HCT116 (cell line): ENCODE data around the gene COLEC11. TPM values are rescaled to one million over a fixed set of nuclear protein-coding genes. Genes with fewer than 3 reads are reported as not detected.

Source experiments
- ATAC-seq: fragments of 200-7000 bp; cut with Tn5 transposase; 2 replicates; pipeline ENCODE4 v1.9.1; 2020; ENCODE audit warnings: mild to moderate bottlenecking, moderate library complexity
- BruUV-seq: library from RNA; stranded (reverse); fragments of 400-500 nt; replicated peaks from 2 replicates; lab custom pipeline; 2021; lab: Mats Ljungman, UMichigan
- CTCF ChIA-PET: fragments of 300-600 bp; sonication (Branson Sonifier 250); formaldehyde crosslinking; loops from one replicate; lab custom pipeline; 2021; ENCODE audit warnings: antibody characterized with exemption; lab: Charles Lee
- POLR2A ChIA-PET: fragments of 300-600, 350-600 bp; sonication (Branson Sonifier 250); formaldehyde crosslinking; loops from one replicate; lab custom pipeline; 2021; ENCODE audit warnings: antibody characterized with exemption; lab: Charles Lee
- RAD21 ChIA-PET, 2 experiments: fragments of 300-600 bp; sonication (Branson Sonifier 250); formaldehyde crosslinking; loops; one replicate each; lab custom pipeline; 2023; ENCODE audit warnings: low total read pairs in 2 of 2; ENCODE audit not compliant: uncharacterized antibody in 2 of 2, unreplicated experiment in 2 of 2, low non-redundant PET in 1 of 2; lab: Charles Lee
- DNase-seq: peaks from one replicate; pipeline ENCODE4 v3.0.0-alpha.2; 2010; ENCODE audit warnings: low read depth, low spot score
- H2AFZ ChIP-seq: fragments of 200-600 bp; shearing (Covaris generic), sonication (generic); 2 replicates; pipeline ENCODE4 v1.6.1; 2017; ENCODE audit warnings: low read depth, mixed run types, mixed read lengths, antibody characterized with exemption, low read length; ENCODE audit not compliant: poor library complexity, severe bottlenecking
- H3K27ac ChIP-seq: 2 replicates; pipeline ENCODE4 v1.5.1; 2012; ENCODE audit warnings: low read depth, low read length
- H3K27me3 ChIP-seq: fragments of 200-600 bp; sonication (generic); 2 replicates; pipeline ENCODE4 v1.6.1; 2016; ENCODE audit warnings: mixed run types, low read length, mixed read lengths; ENCODE audit not compliant: insufficient read depth
- H3K36me3 ChIP-seq, 2 experiments: fragments of 200-500 bp in 1 of 2; fragments of 200-600 bp in 1 of 2; sonication (Bioruptor generic) in 1 of 2; sonication (generic) in 1 of 2; 2 replicates each; pipeline versions ENCODE4 v1.5.1 to v1.6.1; 2014 to 2016; ENCODE audit warnings: low read length in 2 of 2, inconsistent platforms in 1 of 2, mixed read lengths in 1 of 2, mixed run types in 1 of 2; ENCODE audit not compliant: insufficient read depth in 2 of 2, control insufficient read depth in 1 of 2
- H3K4me1 ChIP-seq, 2 experiments: fragments of 200-600 bp in 1 of 2; sonication (generic) in 1 of 2; 2 replicates each; pipeline versions ENCODE4 v1.5.1 to v1.6.1; 2012 to 2017; ENCODE audit warnings: low read length in 2 of 2, inconsistent platforms in 1 of 2, mild to moderate bottlenecking in 1 of 2, mixed read lengths in 1 of 2, mixed run types in 1 of 2, moderate library complexity in 1 of 2; ENCODE audit not compliant: insufficient read depth in 2 of 2, control insufficient read depth in 1 of 2
- H3K4me2 ChIP-seq: fragments of 200-600 bp; sonication (generic); 2 replicates; pipeline ENCODE4 v1.6.1; 2017; ENCODE audit warnings: mixed run types, low read length, mixed read lengths
- H3K4me3 ChIP-seq, 2 experiments: fragments of 200-600 bp in 1 of 2; sonication (generic) in 1 of 2; replicated peaks in 1 of 2; 2 replicates each; pipeline ENCODE4 v1.5.1; 2011 to 2016; ENCODE audit warnings: low read length in 2 of 2, control low read depth in 1 of 2, low read depth in 1 of 2, mild to moderate bottlenecking in 1 of 2, mixed read lengths in 1 of 2, mixed run types in 1 of 2
- H3K79me2 ChIP-seq: fragments of 200-600 bp; sonication (generic); 2 replicates; pipeline ENCODE4 v1.6.1; 2017; ENCODE audit warnings: mild to moderate bottlenecking, mixed run types, low read length, moderate library complexity, mixed read lengths; ENCODE audit not compliant: insufficient read depth
- H3K9ac ChIP-seq: fragments of 200-600 bp; sonication (generic); 2 replicates; pipeline ENCODE4 v1.6.1; 2016; ENCODE audit warnings: low read length, mixed read lengths
- H3K9me2 ChIP-seq: fragments of 200-600 bp; sonication (generic), shearing (Covaris generic); 2 replicates; pipeline ENCODE4 v1.6.1; 2017; ENCODE audit warnings: mixed run types, mild to moderate bottlenecking, moderate library complexity; ENCODE audit not compliant: insufficient read depth
- H3K9me3 ChIP-seq, 2 experiments: fragments of 200-500 bp in 1 of 2; fragments of 200-600 bp in 1 of 2; sonication (Bioruptor generic) in 1 of 2; sonication (generic) in 1 of 2; 2 replicates each; pipeline ENCODE4 v1.6.1; 2014 to 2017; ENCODE audit warnings: low read length in 2 of 2, mixed read lengths in 2 of 2, inconsistent platforms in 1 of 2, low read depth in 1 of 2, mild to moderate bottlenecking in 1 of 2, mixed run types in 1 of 2, moderate library complexity in 1 of 2; ENCODE audit not compliant: control insufficient read depth in 1 of 2, insufficient read depth in 1 of 2
- H4K20me1 ChIP-seq: fragments of 200-600 bp; sonication (generic), shearing (Covaris generic); 2 replicates; pipeline ENCODE4 v1.6.1; 2017; ENCODE audit warnings: mixed run types, mild to moderate bottlenecking, moderate library complexity; ENCODE audit not compliant: insufficient read depth
- ATF3 ChIP-seq: IDR thresholded peaks from 2 replicates; pipeline ENCODE4 v1.6.1; 2012
- CBX3 ChIP-seq: IDR thresholded peaks from 2 replicates; pipeline ENCODE4 v1.6.1; 2012; ENCODE audit warnings: low read depth
- CEBPB ChIP-seq: IDR thresholded peaks from 2 replicates; pipeline ENCODE4 v1.6.1; 2012; ENCODE audit warnings: low read depth
- CTCF ChIP-seq, 3 experiments: fragments of 200-600 bp in 1 of 3; sonication (generic) in 1 of 3; IDR thresholded peaks in 2 of 3; conservative IDR thresholded peaks in 1 of 3; 2 replicates each; pipeline ENCODE4 v1.5.1; 2012 to 2017; ENCODE audit warnings: low read depth in 2 of 3, low read length in 2 of 3, antibody characterized with exemption in 1 of 3, borderline replicate concordance in 1 of 3, control low read depth in 1 of 3, mild to moderate bottlenecking in 1 of 3, mixed read lengths in 1 of 3, mixed run types in 1 of 3, moderate library complexity in 1 of 3; ENCODE audit not compliant: insufficient read depth in 1 of 3
- EGR1 ChIP-seq: IDR thresholded peaks from 2 replicates; pipeline ENCODE4 v1.6.1; 2012; ENCODE audit warnings: low read depth
- EZH2phosphoT487 ChIP-seq: fragments of 200-600 bp; IDR thresholded peaks from 2 replicates; pipeline ENCODE4 v1.6.1; 2018; ENCODE audit warnings: antibody characterized with exemption, borderline replicate concordance
- JUND ChIP-seq: IDR thresholded peaks from 2 replicates; pipeline ENCODE4 v1.6.1; 2012
- MAX ChIP-seq: IDR thresholded peaks from 2 replicates; pipeline ENCODE4 v1.6.1; 2012
- POLR2A ChIP-seq: IDR thresholded peaks from 2 replicates; pipeline ENCODE4 v1.7.0; 2011; ENCODE audit warnings: borderline replicate concordance; ENCODE audit not compliant: insufficient read depth, insufficient read length; ENCODE audit errors: extremely low read depth
- POLR2AphosphoS5 ChIP-seq: IDR thresholded peaks from 2 replicates; pipeline ENCODE4 v1.6.1; 2011; ENCODE audit warnings: mild to moderate bottlenecking, low read depth, low read length, moderate library complexity
- REST ChIP-seq: IDR thresholded peaks from 2 replicates; pipeline ENCODE4 v1.6.1; 2012; ENCODE audit warnings: low read depth
- SIN3A ChIP-seq: IDR thresholded peaks from 2 replicates; pipeline ENCODE4 v1.6.1; 2012; ENCODE audit warnings: low read depth
- SRF ChIP-seq: IDR thresholded peaks from 2 replicates; pipeline ENCODE4 v1.6.1; 2012; ENCODE audit warnings: low read depth
- ZFX ChIP-seq: fragments of 450-650 bp; IDR thresholded peaks from 2 replicates; pipeline ENCODE4 v1.6.1; 2017
- ZNF274 ChIP-seq: fragments of 200-500 bp; sonication (Bioruptor generic); IDR thresholded peaks from 2 replicates; pipeline ENCODE4 v1.6.1; 2014; ENCODE audit warnings: mild to moderate bottlenecking, low read depth, low read length, inconsistent platforms
- intact Hi-C: fragments of 100-400 bp; cut with micrococcal nuclease; formaldehyde crosslinking; loops from 2 replicates; pipeline ENCODE4 v1.10.0; 2022
- total RNA-seq: library from RNA; stranded (reverse); gene quantifications from one replicate; pipeline ENCODE4 v1.2.1, GENCODE V29; 2021; ENCODE audit not compliant: unreplicated experiment

Gene COLEC11
- total RNA-seq, 1 experiment from 2014 or later: 0.15 TPM

DNA sequence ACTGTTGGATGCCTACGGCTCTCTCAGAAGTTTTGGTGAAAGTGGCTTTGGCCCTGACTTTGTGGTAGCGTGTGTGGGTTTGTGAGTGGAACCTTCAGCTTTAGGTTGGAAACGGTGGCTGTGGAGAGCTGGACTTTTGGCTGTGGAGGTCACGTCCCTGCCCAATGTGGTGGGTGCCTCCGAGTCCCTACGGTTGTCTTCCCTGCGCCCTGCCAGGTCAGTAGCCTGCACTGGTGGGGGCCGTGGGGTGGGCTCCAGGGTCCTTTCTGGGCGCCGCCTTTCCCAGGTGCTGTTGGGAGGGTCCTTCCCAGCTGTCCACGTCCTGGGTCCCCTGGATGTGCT lies 11.1 kb downstream of the COLEC11 start:
- Histone ChIP-seq H3K9me2 (no peaks in the 10 kb centered on the region), H3K36me3 (no peaks in the 10 kb centered on the region), H3K9ac (peak overlapping the region; percentile 34; the same call in 1 of the 2 replicates), H3K4me2 (peak overlapping the region; percentile 56), H3K79me2 (no peaks in the 10 kb centered on the region), H3K4me1 (peaks cover 12 to 19% of the 10 kb centered on the region in 2 experiments), H2AFZ (peak overlapping the region; percentile 99), H4K20me1 (no peaks in the 10 kb centered on the region), H3K4me3 (no peak overlapping the region), H3K27ac (peak overlapping the region; percentile 86), H3K9me3 (no peaks in the 10 kb centered on the region), H3K27me3 (no peaks in the 10 kb centered on the region)
- POLR2A ChIA-PET: no interaction called here
- DNase-seq (no peak), ATAC-seq (no peak)
- no TSS peak for BruUV-seq
- CTCF ChIA-PET: no interaction called here
- no peak for TF ChIP-seq EZH2phosphoT487
- no peak for TF ChIP-seq JUND
- TF ChIP-seq SRF: no peak
- TF ChIP-seq ZFX: no peak
- TF ChIP-seq ZNF274: no peak
- TF ChIP-seq POLR2AphosphoS5: no peak
- TF ChIP-seq CTCF (IDR thresholded peaks at IDR 0.05 in 2 of 3, conservative IDR thresholded peaks at IDR 0.05 in 1 of 3; ENCODE audit: borderline replicate concordance in 1 of 3, insufficient read depth in 1 of 3, low read depth in 2 of 3, low read length in 2 of 3): no peak
- no peak for TF ChIP-seq SIN3A
- TF ChIP-seq CEBPB: no peak
- TF ChIP-seq CBX3: no peak
- TF ChIP-seq ATF3: no peak
- TF ChIP-seq MAX: no peak
- no peak for TF ChIP-seq POLR2A
- TF ChIP-seq REST: no peak
- no peak for TF ChIP-seq EGR1
- RAD21 ChIA-PET: no interaction called here
- intact Hi-C loops: no loop called here
